Osteocyte (in vitro differentiated cells): ENCODE results near the gene RXRA. TPM values are rescaled to one million over a fixed set of nuclear protein-coding genes. Genes with fewer than 3 reads are reported as not detected.

Experiments used
- DNase-seq: peaks from one replicate; pipeline ENCODE4 v3.0.0; 2021; ENCODE audit warnings: mixed read lengths; ENCODE audit not compliant: unreplicated experiment; ENCODE audit errors: extremely low spot score
- H3K27ac Mint-ChIP-seq: one replicate; pipeline ENCODE4 v1.8.0; 2021; ENCODE audit warnings: mild to moderate bottlenecking, mixed read lengths; ENCODE audit not compliant: unreplicated experiment
- H3K27me3 Mint-ChIP-seq: one replicate; pipeline ENCODE4 v1.8.0; 2021; ENCODE audit warnings: mixed read lengths; ENCODE audit not compliant: unreplicated experiment
- H3K36me3 Mint-ChIP-seq: one replicate; pipeline ENCODE4 v1.8.0; 2021; ENCODE audit warnings: mixed read lengths; ENCODE audit not compliant: unreplicated experiment
- H3K4me1 Mint-ChIP-seq: one replicate; pipeline ENCODE4 v1.8.0; 2021; ENCODE audit warnings: mixed read lengths; ENCODE audit not compliant: unreplicated experiment
- H3K4me3 Mint-ChIP-seq: one replicate; pipeline ENCODE4 v1.8.0; 2021; ENCODE audit warnings: mild to moderate bottlenecking, moderate library complexity, mixed read lengths; ENCODE audit not compliant: unreplicated experiment
- H3K9me3 Mint-ChIP-seq: one replicate; pipeline ENCODE4 v1.8.0; 2021; ENCODE audit warnings: mixed read lengths; ENCODE audit not compliant: unreplicated experiment
- CTCF ChIP-seq: fragments of 200-600 bp; sonication (generic); IDR thresholded peaks from 2 replicates; pipeline ENCODE4 v1.5.0; 2021; ENCODE audit warnings: antibody characterized with exemption, mild to moderate bottlenecking, moderate library complexity
- total RNA-seq: library from RNA; stranded (reverse); gene quantifications from 2 replicates; pipeline ENCODE4 v1.2.1, GENCODE V29; 2021

Gene RXRA
- total RNA-seq, 1 donor from 2014 or later, result 82.2 TPM

DNA sequence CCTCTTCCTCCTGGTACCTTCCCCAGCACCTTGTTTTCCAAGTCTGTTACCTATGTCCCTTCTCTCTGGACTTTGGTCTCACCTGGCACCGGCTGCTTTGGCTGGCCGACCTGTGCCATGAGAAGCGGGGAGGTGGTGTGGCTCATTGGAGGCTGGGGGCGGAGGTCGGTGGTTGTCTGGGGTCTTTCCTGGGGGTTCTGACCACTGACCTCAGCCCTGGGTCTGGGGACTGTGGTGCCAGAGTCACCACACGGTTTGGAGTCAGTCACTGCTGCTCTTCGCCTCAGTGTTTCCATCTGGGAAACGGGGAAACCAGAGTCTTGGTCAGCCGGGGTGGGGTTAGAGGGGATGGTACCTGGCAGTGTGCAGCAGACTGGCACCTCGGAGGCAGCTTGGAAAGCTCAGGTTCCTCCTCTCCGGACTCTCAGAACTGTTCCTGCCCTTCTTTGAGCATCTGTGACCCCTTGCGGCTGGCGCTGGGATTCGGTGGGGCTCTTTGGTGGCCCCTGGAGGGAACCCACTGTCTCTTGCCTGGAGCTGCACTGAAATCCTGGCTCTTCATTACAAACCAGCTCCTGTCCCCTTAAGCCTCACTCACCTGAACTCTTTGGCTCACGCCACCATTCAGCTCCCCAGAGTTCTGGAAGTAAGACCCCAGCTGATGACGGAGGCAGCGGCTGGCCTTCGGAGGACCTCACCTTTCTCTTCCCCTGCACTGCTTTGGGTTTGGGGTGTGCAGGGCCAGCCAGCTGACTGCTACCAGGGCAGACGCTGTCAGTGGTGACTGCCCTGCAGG, 4.1 kb upstream of the RXRA start:
- DNase-seq, result no peak
- H3K27ac Mint-ChIP-seq, result no peak overlapping the region
- no peaks in the 10 kb centered on the region for H3K27me3 Mint-ChIP-seq
- H3K4me3 Mint-ChIP-seq, result no peak overlapping the region
- peaks cover 53% of the 10 kb centered on the region for H3K4me1 Mint-ChIP-seq
- no peak for TF ChIP-seq CTCF
- no peaks in the 10 kb centered on the region for H3K9me3 Mint-ChIP-seq
- no peaks in the 10 kb centered on the region for H3K36me3 Mint-ChIP-seq

GRCh38 chr9:134322781-134323241, 3.4 kb upstream of the RXRA start:
- no peaks in the 10 kb centered on the region for H3K36me3 Mint-ChIP-seq
- no peaks in the 10 kb centered on the region for H3K27me3 Mint-ChIP-seq
- TF ChIP-seq CTCF, result no peak
- no peaks in the 10 kb centered on the region for H3K9me3 Mint-ChIP-seq
- no peak overlapping the region for H3K4me3 Mint-ChIP-seq
- DNase-seq, result no peak
- peaks cover 53% of the 10 kb centered on the region for H3K4me1 Mint-ChIP-seq
- H3K27ac Mint-ChIP-seq, result no peak overlapping the region

GRCh38 chr9:134323741-134324358, 2.4 kb upstream of the RXRA start:
- no peak for DNase-seq
- no peaks in the 10 kb centered on the region for H3K36me3 Mint-ChIP-seq
- H3K4me3 Mint-ChIP-seq, result peak overlapping the region; percentile 48
- no peaks in the 10 kb centered on the region for H3K27me3 Mint-ChIP-seq
- no peak overlapping the region for H3K27ac Mint-ChIP-seq
- TF ChIP-seq CTCF, result no peak
- peaks cover 55% of the 10 kb centered on the region for H3K4me1 Mint-ChIP-seq
- no peaks in the 10 kb centered on the region for H3K9me3 Mint-ChIP-seq

DNA sequence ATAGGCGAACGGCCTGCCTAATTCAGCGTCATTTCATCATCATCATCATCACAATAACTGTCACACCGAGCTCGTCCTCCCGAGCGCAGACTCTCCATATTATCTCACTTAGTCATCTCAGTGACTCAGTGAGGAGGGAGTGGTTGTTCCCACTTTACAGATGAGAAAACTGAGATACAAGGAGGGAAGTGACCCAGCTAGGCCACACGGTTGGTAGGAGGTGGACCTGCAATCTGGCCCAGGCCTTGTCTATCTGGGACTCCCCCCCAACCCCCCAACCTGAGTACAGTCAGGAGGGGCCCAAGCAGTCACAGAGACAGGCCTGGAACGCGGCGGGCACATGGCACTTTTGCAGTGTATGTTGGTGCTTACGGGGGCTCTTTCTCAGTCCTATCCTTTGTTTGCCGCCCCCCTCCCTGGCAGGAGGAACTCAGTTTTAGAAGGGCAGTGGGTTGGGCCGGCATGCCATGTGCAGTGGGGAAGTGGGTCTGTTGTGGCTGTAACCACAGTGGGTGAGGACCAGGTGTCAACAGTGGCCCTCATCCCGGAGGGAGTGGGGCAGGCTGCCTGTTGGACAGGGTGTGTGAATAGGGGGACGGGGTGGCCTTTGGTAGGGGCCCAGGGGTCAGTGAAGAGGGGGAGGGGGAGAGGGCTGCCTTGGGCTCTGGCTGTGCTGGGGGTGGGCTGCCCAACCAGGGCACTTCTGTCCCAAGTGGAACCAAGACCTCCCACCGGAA, 1.7 kb upstream of the RXRA start:
- DNase-seq, result no peak
- Mint-ChIP-seq H3K4me1 (peaks cover 58% of the 10 kb centered on the region), H3K27me3 (no peaks in the 10 kb centered on the region), H3K9me3 (no peaks in the 10 kb centered on the region), H3K27ac (peak overlapping the region; percentile 14), H3K4me3 (peak overlapping the region; percentile 48), H3K36me3 (no peaks in the 10 kb centered on the region)
- TF ChIP-seq CTCF, result no peak
